Mesenchymal stem cell (in vitro differentiated cells and primary cell): Measurements from ENCODE around the gene IQUB.

Source experiments
- DNase-seq: peaks from one replicate; pipeline ENCODE4 v3.0.0-alpha.2; 2013
- H2AFZ ChIP-seq: one replicate; pipeline ENCODE4 v1.6.1; 2013; ENCODE audit warnings: low read depth, mild to moderate bottlenecking, control low read depth, inconsistent platforms, low read length, moderate library complexity
- H2AK5ac ChIP-seq: 2 replicates; pipeline ENCODE4 v1.6.1; 2013; ENCODE audit warnings: low read length, moderate library complexity, mild to moderate bottlenecking, inconsistent platforms; ENCODE audit not compliant: severe bottlenecking
- H2BK120ac ChIP-seq: one replicate; pipeline ENCODE4 v1.6.1; 2013; ENCODE audit warnings: low read depth, mild to moderate bottlenecking, inconsistent platforms, low read length, moderate library complexity
- H2BK12ac ChIP-seq, 2 experiments: one replicate each; pipeline ENCODE4 v1.6.1; 2013; ENCODE audit warnings: inconsistent platforms in 2 of 2, low read length in 2 of 2, mild to moderate bottlenecking in 2 of 2, moderate library complexity in 2 of 2, control low read depth in 1 of 2
- H2BK15ac ChIP-seq: one replicate; pipeline ENCODE4 v1.6.1; 2013; ENCODE audit warnings: mild to moderate bottlenecking, low read depth, inconsistent platforms; ENCODE audit not compliant: poor library complexity, severe bottlenecking
- H2BK5ac ChIP-seq: 2 replicates; pipeline ENCODE4 v1.6.1; 2013; ENCODE audit warnings: low read depth, mild to moderate bottlenecking, low read length, control low read depth, inconsistent platforms; ENCODE audit not compliant: poor library complexity, severe bottlenecking
- H3K14ac ChIP-seq, 2 experiments: one replicate each; pipeline ENCODE4 v1.6.1; 2013; ENCODE audit warnings: inconsistent platforms in 2 of 2, low read length in 2 of 2, control low read depth in 1 of 2, mild to moderate bottlenecking in 1 of 2, moderate library complexity in 1 of 2
- H3K18ac ChIP-seq, 2 experiments: one replicate each; pipeline ENCODE4 v1.6.1; 2013; ENCODE audit warnings: inconsistent platforms in 2 of 2, low read length in 2 of 2, control low read depth in 1 of 2, low read depth in 1 of 2, mild to moderate bottlenecking in 1 of 2
- H3K23ac ChIP-seq, 2 experiments: one replicate each; pipeline ENCODE4 v1.6.1; 2013; ENCODE audit warnings: inconsistent platforms in 2 of 2, low read length in 2 of 2, mild to moderate bottlenecking in 2 of 2, moderate library complexity in 2 of 2, control low read depth in 1 of 2
- H3K27ac ChIP-seq: 2 replicates; pipeline ENCODE4 v1.5.1; 2013; ENCODE audit warnings: mild to moderate bottlenecking, moderate library complexity, low read length, control low read depth, inconsistent platforms; ENCODE audit not compliant: poor library complexity, severe bottlenecking
- H3K27me3 ChIP-seq, 2 experiments: 2 replicates each; pipeline versions ENCODE4 v1.6.1 to v1.7.0; 2013; ENCODE audit warnings: low read length in 2 of 2, mild to moderate bottlenecking in 2 of 2, moderate library complexity in 2 of 2, control low read depth in 1 of 2, inconsistent platforms in 1 of 2; ENCODE audit not compliant: control insufficient read depth in 1 of 2, insufficient read depth in 1 of 2
- H3K36me3 ChIP-seq, 2 experiments: 2 replicates each; pipeline versions ENCODE4 v1.6.1 to v1.7.0; 2013; ENCODE audit warnings: low read length in 2 of 2, control low read depth in 1 of 2, inconsistent platforms in 1 of 2, low read depth in 1 of 2, mild to moderate bottlenecking in 1 of 2; ENCODE audit not compliant: insufficient read depth in 2 of 2, control insufficient read depth in 1 of 2
- H3K4ac ChIP-seq, 2 experiments: one replicate each; pipeline ENCODE4 v1.6.1; 2013; ENCODE audit warnings: inconsistent platforms in 2 of 2, low read length in 2 of 2, mild to moderate bottlenecking in 2 of 2, moderate library complexity in 2 of 2, control low read depth in 1 of 2, low read depth in 1 of 2
- H3K4me1 ChIP-seq: 2 replicates; pipeline ENCODE4 v1.6.1; 2013; ENCODE audit warnings: low read depth, low read length, control low read depth; ENCODE audit not compliant: control insufficient read depth, insufficient read depth
- H3K4me2 ChIP-seq: 2 replicates; pipeline ENCODE4 v1.6.1; 2013; ENCODE audit warnings: low read length, mild to moderate bottlenecking, inconsistent platforms; ENCODE audit not compliant: poor library complexity, severe bottlenecking
- H3K4me3 ChIP-seq, 2 experiments: 2 replicates each; pipeline versions ENCODE4 v1.5.1 to v1.7.0; 2013; ENCODE audit warnings: low read length in 2 of 2, mild to moderate bottlenecking in 2 of 2, control low read depth in 1 of 2, low read depth in 1 of 2; ENCODE audit not compliant: insufficient read depth in 1 of 2
- H3K79me1 ChIP-seq: replicated peaks from 2 replicates; pipeline ENCODE4 v1.6.1; 2013; ENCODE audit warnings: mild to moderate bottlenecking, control low read depth, low read length, inconsistent platforms; ENCODE audit not compliant: poor library complexity, severe bottlenecking
- H3K9ac ChIP-seq: 2 replicates; pipeline ENCODE4 v1.7.0; 2013; ENCODE audit warnings: mild to moderate bottlenecking, low read length, moderate library complexity
- H3K9me3 ChIP-seq: 2 replicates; pipeline ENCODE4 v1.7.0; 2013; ENCODE audit warnings: mild to moderate bottlenecking, low read length; ENCODE audit not compliant: control insufficient read depth
- H4K8ac ChIP-seq: one replicate; pipeline ENCODE4 v1.6.1; 2013; ENCODE audit warnings: inconsistent platforms, mild to moderate bottlenecking, low read length, moderate library complexity
- H4K91ac ChIP-seq: one replicate; pipeline ENCODE4 v1.6.1; 2013; ENCODE audit warnings: mild to moderate bottlenecking, low read length, inconsistent platforms
- WGBS: methylation state at CpG from one replicate; pipeline ENCODE4 v1.1.7; 2013; ENCODE audit warnings: mixed read lengths; 5-methylcytosine and 5-hydroxymethylcytosine counted together

IQUB gene

GRCh38 chr7:123455965-123456470 lies 78.4 kb downstream of the IQUB start:
- DNase-seq, result no peak
- Histone ChIP-seq H3K27ac (peak overlapping the region; percentile 86), H3K79me1 (no peaks in the 10 kb centered on the region), H3K9me3 (no peaks in the 10 kb centered on the region), H3K4me3 (no peak overlapping the region), H2BK12ac (no peak overlapping the region), H3K18ac (no peak overlapping the region), H3K4me2 (no peak overlapping the region), H3K14ac (no peak overlapping the region), H3K23ac (no peak overlapping the region), H2BK5ac (peak overlapping the region; percentile 47), H2AK5ac (no peak overlapping the region), H3K4ac (no peak overlapping the region), H4K91ac (no peak overlapping the region), H3K36me3 (no peaks in the 10 kb centered on the region), H3K4me1 (peaks cover 2% of the 10 kb centered on the region), H3K9ac (no peak overlapping the region), H3K27me3 (no peaks in the 10 kb centered on the region), H2BK15ac (no peak overlapping the region), H4K8ac (no peak overlapping the region), H2AFZ (no peak overlapping the region), H2BK120ac (no peak overlapping the region)
- WGBS, result 91% methylated on average over 1 of the region's 1 CpG

GRCh38 chr7:123440101-123440548 lies 94.3 kb downstream of the IQUB start:
- H3K4me2 ChIP-seq, result no peak overlapping the region
- no peak overlapping the region for H3K4ac ChIP-seq
- WGBS, result 70% methylated on average over 1 of the region's 2 CpGs
- no peak overlapping the region for H3K23ac ChIP-seq
- no peak overlapping the region for H3K14ac ChIP-seq
- no peak overlapping the region for H3K4me3 ChIP-seq
- DNase-seq, result no peak
- H3K79me1 ChIP-seq, result no peaks in the 10 kb centered on the region
- no peak overlapping the region for H4K8ac ChIP-seq
- no peak overlapping the region for H2BK15ac ChIP-seq
- H3K4me1 ChIP-seq, result no peaks in the 10 kb centered on the region
- H3K18ac ChIP-seq, result no peak overlapping the region
- H3K36me3 ChIP-seq, result no peaks in the 10 kb centered on the region
- no peaks in the 10 kb centered on the region for H3K9me3 ChIP-seq
- H2BK12ac ChIP-seq, result no peak overlapping the region
- no peak overlapping the region for H2AFZ ChIP-seq
- H3K27ac ChIP-seq, result no peak overlapping the region
- H3K9ac ChIP-seq, result no peak overlapping the region
- H4K91ac ChIP-seq, result no peak overlapping the region
- no peak overlapping the region for H2BK120ac ChIP-seq
- H2AK5ac ChIP-seq, result no peak overlapping the region
- H2BK5ac ChIP-seq, result no peak overlapping the region
- H3K27me3 ChIP-seq, result no peaks in the 10 kb centered on the region

- Histone ChIP-seq H4K8ac (no peak overlapping the region), H3K27me3 (no peaks in the 10 kb centered on the region), H3K27ac (no peak overlapping the region), H3K4me1 (no peaks in the 10 kb centered on the region), H3K4me3 (no peak overlapping the region), H3K4ac (no peak overlapping the region), H3K9me3 (no peaks in the 10 kb centered on the region), H3K9ac (no peak overlapping the region), H2BK120ac (no peak overlapping the region), H3K23ac (no peak overlapping the region), H3K4me2 (no peak overlapping the region), H2BK5ac (no peak overlapping the region), H3K14ac (no peak overlapping the region), H2BK12ac (no peak overlapping the region), H3K36me3 (no peaks in the 10 kb centered on the region), H4K91ac (no peak overlapping the region), H2AK5ac (no peak overlapping the region), H3K18ac (no peak overlapping the region), H2AFZ (no peak overlapping the region), H2BK15ac (no peak overlapping the region), H3K79me1 (no peaks in the 10 kb centered on the region)
- WGBS, result 29% methylated on average over 1 of the region's 1 CpG
- no peak for DNase-seq
Measured at GRCh38 chr7:123439191-123439590, 95.2 kb downstream of the IQUB start.

- no peak overlapping the region for H3K4ac ChIP-seq
- H2AFZ ChIP-seq, result no peak overlapping the region
- H3K4me1 ChIP-seq, result no peaks in the 10 kb centered on the region
- no peak overlapping the region for H2AK5ac ChIP-seq
- H2BK120ac ChIP-seq, result no peak overlapping the region
- no peak overlapping the region for H2BK5ac ChIP-seq
- no peak overlapping the region for H3K18ac ChIP-seq
- no peak overlapping the region for H3K4me2 ChIP-seq
- no peak overlapping the region for H3K14ac ChIP-seq
- H3K27me3 ChIP-seq, result no peaks in the 10 kb centered on the region
- WGBS, result 86% methylated on average over 2 of the region's 2 CpGs
- no peak overlapping the region for H3K23ac ChIP-seq
- no peak overlapping the region for H3K27ac ChIP-seq
- no peak overlapping the region for H2BK15ac ChIP-seq
- no peak overlapping the region for H3K9ac ChIP-seq
- H4K91ac ChIP-seq, result no peak overlapping the region
- DNase-seq, result peak; percentile 9
- H2BK12ac ChIP-seq, result no peak overlapping the region
- H3K4me3 ChIP-seq, result no peak overlapping the region
- no peak overlapping the region for H4K8ac ChIP-seq
- H3K36me3 ChIP-seq, result no peaks in the 10 kb centered on the region
- no peaks in the 10 kb centered on the region for H3K79me1 ChIP-seq
- H3K9me3 ChIP-seq, result no peaks in the 10 kb centered on the region
Measured at GRCh38 chr7:123437447-123437995, 96.9 kb downstream of the IQUB start.
